ENCODE data around the gene ARFIP1. TPM values are rescaled to one million over a fixed set of nuclear protein-coding genes. Genes with fewer than 3 reads are reported as not detected.

ARFIP1 gene
- total RNA-seq, 4 donors from 2014 or later = 8.4 to 11.9 (median 9.7) TPM

- DNase-seq (no peak), ATAC-seq (peak in 1 of 2 donors; percentile 35)
- no peak overlapping the region for H3K4me3 ChIP-seq
- no peak overlapping the region for H3K27ac ChIP-seq
- in situ Hi-C loops (cut with MboI; ENCODE audit: low sequenced_read_pairs in 4 of 4) = no loop called here
- intact Hi-C loops (cut with DNase I; ENCODE audit: low total_unique reads) = no loop called here
- H3K9me3 ChIP-seq = no peaks in the 10 kb centered on the region
- peaks cover 0 to 5% of the 10 kb centered on the region in 2 donors for H3K4me1 ChIP-seq
- no peaks in the 10 kb centered on the region for H3K27me3 ChIP-seq
- TF ChIP-seq, protein P1, sequence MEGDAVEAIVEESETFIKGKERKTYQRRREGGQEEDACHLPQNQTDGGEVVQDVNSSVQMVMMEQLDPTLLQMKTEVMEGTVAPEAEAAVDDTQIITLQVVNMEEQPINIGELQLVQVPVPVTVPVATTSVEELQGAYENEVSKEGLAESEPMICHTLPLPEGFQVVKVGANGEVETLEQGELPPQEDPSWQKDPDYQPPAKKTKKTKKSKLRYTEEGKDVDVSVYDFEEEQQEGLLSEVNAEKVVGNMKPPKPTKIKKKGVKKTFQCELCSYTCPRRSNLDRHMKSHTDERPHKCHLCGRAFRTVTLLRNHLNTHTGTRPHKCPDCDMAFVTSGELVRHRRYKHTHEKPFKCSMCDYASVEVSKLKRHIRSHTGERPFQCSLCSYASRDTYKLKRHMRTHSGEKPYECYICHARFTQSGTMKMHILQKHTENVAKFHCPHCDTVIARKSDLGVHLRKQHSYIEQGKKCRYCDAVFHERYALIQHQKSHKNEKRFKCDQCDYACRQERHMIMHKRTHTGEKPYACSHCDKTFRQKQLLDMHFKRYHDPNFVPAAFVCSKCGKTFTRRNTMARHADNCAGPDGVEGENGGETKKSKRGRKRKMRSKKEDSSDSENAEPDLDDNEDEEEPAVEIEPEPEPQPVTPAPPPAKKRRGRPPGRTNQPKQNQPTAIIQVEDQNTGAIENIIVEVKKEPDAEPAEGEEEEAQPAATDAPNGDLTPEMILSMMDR (IDR thresholded peaks at IDR 0.05 in 4 of 5, conservative IDR thresholded peaks at IDR 0.05 in 1 of 5) = no peak
- no peaks in the 10 kb centered on the region for H3K36me3 ChIP-seq
These were observed 167.6 kb downstream of the ARFIP1 start for GRCh38 chr4:152947311-152947710.

DNA sequence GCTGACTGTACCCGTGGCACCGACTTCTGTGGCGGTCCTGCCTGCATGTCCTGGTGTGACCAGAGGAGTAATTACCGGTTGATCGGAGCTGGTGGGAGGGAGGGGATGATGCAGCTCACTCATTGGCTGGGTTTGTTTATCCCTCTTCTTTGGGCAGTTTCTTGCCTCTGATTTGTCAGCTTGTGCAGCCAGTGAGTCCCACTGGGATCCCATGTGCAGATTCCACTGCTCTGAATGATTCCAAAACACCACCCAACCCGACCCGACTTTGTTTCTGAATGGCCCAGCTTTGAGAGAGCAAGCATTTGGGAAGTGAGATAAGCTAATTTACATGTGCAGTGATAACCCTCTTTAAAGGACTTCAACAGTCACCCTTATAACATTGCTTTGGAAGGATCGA, 170.2 kb downstream of the ARFIP1 start:
- intact Hi-C loops (cut with DNase I; ENCODE audit: low total_unique reads) (no loop called here), in situ Hi-C loops (cut with MboI; ENCODE audit: low sequenced_read_pairs in 4 of 4) (no loop called here)
- H3K4me3 ChIP-seq = no peak overlapping the region
- H3K9me3 ChIP-seq = no peaks in the 10 kb centered on the region
- TF ChIP-seq, protein P1 (IDR thresholded peaks at IDR 0.05 in 4 of 5, conservative IDR thresholded peaks at IDR 0.05 in 1 of 5) = no peak
- TF ChIP-seq POLR2A (IDR thresholded peaks at IDR 0.05) = no peak
- no peak overlapping the region for H3K27ac ChIP-seq
- H3K4me1 ChIP-seq = no peaks in the 10 kb centered on the region
- ATAC-seq (peak; percentile 47 to 61), DNase-seq (peak in 1 of 2 donors; percentile 32)
- H3K36me3 ChIP-seq = no peaks in the 10 kb centered on the region
- no peaks in the 10 kb centered on the region for H3K27me3 ChIP-seq

DNA sequence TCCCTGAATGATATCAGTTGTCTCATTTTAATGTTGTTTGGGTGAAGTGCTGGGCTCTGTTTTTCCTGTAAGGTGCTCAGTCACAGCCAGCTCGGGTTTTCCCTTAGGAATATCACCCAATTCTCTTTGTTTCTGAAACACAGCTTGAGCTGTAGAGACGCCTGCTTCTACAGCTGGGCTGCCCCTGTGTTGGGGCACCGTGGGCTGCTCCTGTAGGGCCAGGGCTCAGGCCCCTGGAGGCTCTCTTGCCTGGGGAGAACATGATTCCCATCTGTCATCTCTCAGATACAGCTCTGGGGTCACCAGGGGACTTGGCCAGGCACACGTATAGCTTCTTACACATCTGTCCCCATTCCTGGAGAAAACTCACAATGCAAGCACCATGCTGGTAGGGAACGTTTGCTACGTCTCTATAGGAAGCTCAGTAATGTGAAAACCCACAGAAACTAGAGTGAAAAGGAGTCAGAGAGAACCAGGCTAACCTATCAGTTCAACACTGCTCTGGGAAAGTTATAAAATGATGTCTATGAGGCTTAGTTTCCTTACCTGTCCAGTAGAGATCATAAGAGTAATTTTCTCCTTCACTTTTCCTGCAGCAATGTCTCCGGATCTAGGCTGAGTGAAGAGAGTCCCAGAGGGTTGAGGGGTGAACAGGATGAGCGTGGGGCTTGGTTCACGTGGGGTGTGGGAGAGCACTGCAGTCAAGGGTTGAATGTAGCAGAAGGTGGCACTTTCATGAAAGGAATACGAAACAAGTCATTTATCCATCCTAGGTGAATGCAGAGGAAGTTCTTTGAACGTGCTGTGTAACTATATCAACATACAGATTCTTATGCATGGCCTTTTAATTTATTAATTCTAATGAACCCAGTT, 170.9 kb downstream of the ARFIP1 start:
- Histone ChIP-seq H3K4me3 (no peak overlapping the region), H3K27ac (no peak overlapping the region), H3K36me3 (no peaks in the 10 kb centered on the region), H3K4me1 (no peaks in the 10 kb centered on the region), H3K9me3 (no peaks in the 10 kb centered on the region), H3K27me3 (no peaks in the 10 kb centered on the region)
- DNase-seq = no peak
- ATAC-seq = no peak
- TF ChIP-seq POLR2A (IDR thresholded peaks at IDR 0.05) = no peak
- TF ChIP-seq, protein P1 (IDR thresholded peaks at IDR 0.05 in 4 of 5, conservative IDR thresholded peaks at IDR 0.05 in 1 of 5) = no peak
- intact Hi-C loops (cut with DNase I; ENCODE audit: low total_unique reads) (no loop called here), in situ Hi-C loops (cut with MboI; ENCODE audit: low sequenced_read_pairs in 4 of 4) (no loop called here)

- no peak for DNase-seq
- no peak for ATAC-seq
- Histone ChIP-seq H3K27ac (no peak overlapping the region), H3K36me3 (no peaks in the 10 kb centered on the region), H3K4me1 (no peaks in the 10 kb centered on the region), H3K4me3 (no peak overlapping the region), H3K9me3 (no peaks in the 10 kb centered on the region), H3K27me3 (no peaks in the 10 kb centered on the region)
- no peak for TF ChIP-seq POLR2A (IDR thresholded peaks at IDR 0.05)
- TF ChIP-seq, protein P1 (IDR thresholded peaks at IDR 0.05 in 4 of 5, conservative IDR thresholded peaks at IDR 0.05 in 1 of 5) = no peak
- intact Hi-C loops (cut with DNase I; ENCODE audit: low total_unique reads) (no loop called here), in situ Hi-C loops (cut with MboI; ENCODE audit: low sequenced_read_pairs in 4 of 4) (no loop called here)
These were observed 171.6 kb downstream of the ARFIP1 start for GRCh38 chr4:152951348-152951747.

Measured in gastrocnemius medialis (tissue), 4 donors.